Activated CD4-positive, CD25-positive, alpha-beta regulatory T cell treated with anti-CD3 and anti-CD28 coated beads, Interleukin-2, amount 50 U/mL, for 72 hours (primary cell): ENCODE measurements around the gene PAK6.

Source experiments
- DNase-seq: peaks from one replicate; pipeline ENCODE4 v3.0.0; 2021

The PAK6 gene

DNA sequence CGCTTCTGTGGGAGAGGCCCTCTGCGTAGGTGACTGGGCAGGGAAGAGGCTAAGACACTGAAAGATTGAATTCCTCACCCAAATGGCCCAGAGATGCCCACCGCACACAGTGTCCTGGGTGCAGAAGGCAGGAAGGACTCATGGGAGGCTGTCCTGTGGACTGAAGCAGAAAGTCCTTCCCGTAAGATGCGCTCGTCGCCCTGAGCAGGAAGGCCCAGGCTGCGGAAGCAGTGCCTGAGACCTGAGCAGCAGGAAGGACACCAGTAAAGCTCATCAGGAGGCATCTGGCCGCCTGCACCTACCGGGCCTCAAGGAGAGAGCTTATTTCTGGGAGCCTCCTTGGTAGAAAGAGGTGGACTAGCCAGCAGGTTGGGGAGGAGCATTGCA lies 3.3 kb downstream of the PAK6 start:
- no peak for DNase-seq

DNA sequence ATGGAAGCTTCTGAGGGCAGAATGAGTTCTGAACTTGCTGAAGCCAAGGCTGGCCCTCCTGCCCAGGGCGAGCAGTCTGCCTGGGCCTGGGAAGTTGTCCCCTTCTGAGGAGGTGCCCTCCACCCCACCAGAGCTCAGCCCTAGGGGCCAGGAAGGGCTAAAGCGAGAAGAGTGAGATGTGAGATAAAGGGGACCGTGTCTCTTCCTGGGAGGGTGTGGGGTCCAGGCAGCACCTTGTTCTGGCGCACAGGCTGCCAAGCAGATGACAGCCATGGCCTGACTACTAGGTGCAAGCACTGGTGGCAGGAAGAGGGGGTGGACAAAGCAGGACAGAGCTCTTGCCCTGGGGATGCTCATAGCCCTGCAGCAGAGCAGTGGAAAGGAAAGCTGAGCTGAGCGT lies 3.7 kb downstream of the PAK6 start:
- DNase-seq: no peak

DNA sequence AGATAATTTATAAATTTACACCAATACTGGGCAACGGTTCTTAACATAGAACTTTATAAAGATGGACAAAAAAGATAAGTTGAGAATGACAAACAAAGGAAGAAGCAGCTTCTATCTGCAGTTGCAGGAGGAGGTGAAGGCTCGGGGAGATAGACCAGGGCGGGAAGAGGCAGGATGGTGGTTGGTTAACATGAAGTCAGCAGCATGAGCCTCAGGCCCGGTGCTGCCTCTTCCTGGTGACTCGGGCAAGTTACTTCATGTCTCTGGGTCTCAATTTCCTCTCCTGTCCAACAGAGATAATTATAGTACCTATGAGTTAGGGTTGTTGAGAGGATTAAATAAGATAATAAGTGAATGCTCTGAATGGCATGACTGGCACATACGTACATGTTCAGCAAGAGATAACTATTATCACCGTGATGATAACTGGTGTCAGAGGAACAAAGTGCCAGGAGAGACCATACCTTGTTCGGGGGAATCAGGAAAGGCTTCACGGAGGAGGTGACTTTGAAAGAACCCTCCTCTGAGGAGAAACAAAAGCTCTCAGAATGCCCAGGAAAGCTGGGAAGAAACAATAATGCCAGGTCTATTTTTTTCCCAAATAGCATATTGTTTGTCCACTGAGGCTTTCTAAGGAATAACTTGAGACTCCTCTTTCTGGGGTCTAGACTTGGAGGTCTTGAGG lies 4.4 kb downstream of the PAK6 start:
- DNase-seq: no peak

DNA sequence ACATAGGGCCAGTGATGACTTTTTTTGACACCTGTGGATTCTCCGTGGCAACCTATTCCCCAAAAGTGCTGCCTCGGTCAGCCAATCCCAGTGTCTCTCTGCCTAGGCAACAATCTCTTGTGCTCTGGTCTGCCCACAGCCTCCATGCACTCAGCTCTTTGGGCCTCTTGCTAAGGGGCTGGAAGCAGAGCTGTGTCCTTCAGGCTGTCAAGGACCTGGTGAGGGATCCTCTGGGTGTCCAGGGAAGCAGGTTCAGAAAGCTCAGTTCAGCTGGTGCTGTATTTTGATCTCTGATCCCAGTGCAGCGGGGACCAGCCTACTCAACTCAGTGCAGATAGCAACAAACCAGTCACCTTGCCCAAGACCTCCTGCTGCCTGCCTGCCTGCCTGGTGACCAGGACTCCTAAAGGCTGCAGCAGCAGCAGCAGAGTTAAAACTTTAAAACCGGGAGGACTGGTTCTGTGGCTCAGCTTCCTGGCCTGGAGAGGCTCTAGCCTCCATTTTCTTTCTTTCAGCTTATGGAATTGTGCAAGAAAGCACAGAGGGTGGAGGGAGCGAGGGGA lies 6.2 kb downstream of the PAK6 start:
- peak; percentile 18 for DNase-seq

DNA sequence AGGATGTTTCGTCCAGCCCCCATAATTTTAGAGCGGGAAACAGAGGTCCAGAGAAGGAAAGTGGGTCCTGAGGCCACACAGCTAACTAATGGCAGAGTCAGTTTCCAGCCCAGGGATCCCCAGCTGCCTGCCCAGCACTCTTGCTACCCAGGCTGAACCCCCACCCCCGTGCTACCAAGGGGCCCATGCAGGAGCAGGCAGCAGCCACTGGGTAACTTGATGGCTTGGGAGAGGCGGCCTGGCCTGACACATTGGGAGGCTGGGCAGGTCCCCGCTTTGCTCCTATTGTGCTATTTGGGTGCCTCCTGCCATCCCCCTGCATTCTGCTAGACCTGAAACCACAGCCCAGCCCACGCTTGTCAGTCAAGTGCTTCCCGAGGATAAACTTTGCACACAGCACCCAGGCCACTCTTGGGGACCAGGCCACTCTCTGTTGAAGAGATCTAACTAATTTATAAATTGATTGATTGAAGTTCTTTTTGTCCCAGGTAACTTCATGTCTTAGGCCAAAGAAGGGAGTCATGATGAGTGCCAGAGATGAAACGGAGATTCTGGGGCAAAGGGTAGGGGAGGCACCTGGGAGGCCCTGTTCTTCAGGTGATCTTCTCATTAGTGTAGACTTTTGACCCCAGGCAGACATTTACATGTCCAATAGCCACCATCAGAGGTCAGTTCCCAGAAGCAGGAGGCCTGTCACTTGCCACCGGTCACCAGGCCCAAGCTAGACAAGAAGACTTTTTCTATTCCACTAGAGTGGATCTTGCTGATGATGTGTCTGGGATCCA lies 7.0 kb downstream of the PAK6 start:
- DNase-seq: no peak

DNA sequence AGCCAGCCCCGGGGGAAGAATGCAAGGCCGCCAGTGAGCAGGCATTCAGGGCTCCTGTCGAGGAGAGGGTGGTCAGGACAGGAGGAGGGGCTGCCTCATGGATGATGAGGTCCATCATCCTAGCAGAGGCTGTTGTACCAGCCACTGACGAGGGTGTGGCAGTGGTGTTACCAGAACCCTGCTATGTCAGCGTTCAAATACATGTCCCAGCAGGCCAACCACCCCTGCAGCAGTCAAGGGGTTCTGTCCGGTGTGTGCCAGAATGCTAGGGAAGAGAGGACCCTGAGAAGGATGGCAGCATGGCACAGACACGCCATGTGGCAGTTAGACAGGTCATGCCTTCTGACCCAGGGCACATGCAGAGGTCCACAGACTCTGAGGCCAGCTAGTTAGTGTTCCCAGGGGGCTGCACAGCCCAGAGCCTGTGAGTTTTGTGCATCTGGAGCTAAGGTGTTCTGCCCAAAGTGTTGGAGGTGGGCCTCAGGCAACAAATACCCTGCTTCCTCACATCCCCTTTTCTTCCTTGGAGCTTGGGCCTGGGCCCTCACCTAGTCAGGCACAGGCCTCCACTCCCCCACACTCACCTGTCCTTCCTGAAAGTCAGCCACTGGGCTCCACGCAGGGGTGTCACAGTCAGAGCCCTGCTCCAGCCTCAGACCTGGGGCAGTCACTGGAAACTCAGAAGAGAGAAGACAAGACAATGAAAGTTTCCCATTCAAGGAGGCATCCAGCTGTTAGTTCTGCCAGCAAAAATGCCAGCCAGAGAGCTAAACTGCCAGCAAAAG lies 7.8 kb downstream of the PAK6 start:
- no peak for DNase-seq

DNA sequence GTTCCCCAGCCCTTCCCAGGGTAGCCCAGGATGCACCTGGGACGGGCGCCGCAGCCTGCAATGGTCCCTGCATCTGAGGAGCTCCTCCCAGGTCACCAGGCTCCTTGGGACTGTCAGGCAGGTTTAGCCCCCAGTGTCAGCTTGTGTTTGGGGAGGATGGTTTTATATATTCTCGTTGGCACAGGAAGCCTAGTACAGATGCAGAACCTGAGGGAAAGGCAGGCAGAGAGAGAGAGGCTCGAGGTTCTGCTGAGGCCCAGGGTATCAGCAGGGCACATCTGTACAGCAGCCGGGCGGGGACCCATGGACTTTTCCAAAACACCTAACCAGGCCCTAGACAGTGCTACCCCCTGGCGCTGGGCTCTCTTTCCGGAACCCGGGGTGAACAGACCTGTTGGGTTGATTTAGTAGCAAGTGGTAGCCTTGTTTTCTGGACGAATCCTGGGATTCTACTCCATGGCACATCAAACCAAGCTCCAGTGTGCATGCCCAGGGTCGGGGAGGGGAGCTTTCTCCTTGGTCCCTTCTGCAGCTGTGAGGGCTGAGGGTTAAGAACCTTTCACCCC lies 8.6 kb downstream of the PAK6 start:
- no peak for DNase-seq

DNA sequence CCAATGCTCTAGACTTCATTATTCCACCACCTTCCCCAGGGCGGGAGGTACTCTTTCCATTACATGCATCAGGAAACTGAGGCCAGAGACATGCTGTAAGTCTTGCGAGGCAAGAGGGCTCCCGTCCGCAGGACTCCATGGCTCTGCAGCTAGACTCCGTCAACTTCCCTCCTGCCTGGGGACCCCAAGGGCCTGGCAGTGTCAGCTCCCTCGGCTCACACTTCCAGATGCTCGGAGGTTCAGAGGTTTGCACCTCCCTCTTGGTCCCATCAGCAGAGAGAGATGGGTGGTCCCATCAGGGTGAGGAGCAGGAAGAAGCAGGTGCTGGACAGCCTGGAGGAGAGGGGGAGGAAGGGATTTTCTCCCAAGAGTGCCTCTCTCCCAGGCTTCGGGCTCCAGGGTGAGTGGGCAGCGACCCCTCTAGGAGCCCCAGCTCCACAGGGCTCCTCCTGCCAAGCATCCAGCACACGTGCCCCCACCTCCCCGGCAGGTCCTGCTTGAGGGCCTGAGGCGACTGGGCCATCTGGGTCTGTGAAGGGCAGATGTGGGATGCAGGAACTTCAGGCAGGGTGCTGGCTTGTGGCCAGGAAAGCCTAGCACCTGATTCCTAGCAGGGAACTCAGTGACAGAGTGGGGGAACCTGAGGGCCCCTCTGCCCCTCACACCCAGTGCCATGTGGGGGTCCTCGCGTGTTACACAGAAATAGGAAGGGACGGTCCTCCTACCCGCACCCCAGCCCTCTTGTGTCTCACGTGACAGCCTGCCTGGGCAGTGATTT lies 9.3 kb downstream of the PAK6 start:
- no peak for DNase-seq

DNA sequence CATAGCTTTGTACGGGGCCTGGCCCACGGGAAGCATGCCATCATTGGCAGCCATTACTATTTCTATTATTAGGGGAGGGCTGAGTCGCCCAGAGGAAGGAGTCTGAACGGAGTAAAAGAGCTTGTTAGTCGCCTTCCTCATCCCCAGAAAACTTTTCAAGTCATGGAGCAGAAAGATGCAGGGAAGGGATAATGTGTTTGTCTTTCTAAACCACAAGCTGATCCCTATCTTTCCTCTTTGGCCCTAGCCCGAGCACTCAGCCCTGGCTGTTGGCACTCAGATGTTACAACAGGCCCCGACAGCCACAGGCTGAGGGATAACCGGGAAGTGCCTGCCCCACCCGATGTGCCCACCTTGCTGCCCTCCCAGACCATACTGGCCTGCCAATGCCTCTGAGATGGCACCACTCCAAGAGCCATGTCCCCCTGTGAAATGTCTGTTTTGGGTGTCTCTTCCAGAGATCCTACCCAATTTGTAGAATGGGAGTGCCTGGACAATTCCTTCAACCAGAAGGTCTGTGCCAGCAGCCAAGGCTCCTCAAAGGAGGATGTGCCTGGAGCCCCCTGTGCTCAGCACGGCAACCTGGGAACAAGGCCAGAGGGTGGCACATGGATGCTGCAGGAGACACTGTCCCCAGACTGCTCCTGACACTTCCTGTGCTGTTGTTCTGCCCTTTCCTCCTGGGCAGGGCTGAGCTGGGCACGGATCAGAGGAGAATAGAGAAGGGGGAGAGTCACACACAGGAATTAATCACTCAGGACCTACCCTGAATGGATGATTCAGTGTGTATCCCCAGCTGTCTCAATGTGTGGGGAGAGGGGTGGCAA lies 10.8 kb downstream of the PAK6 start:
- no peak for DNase-seq

DNA sequence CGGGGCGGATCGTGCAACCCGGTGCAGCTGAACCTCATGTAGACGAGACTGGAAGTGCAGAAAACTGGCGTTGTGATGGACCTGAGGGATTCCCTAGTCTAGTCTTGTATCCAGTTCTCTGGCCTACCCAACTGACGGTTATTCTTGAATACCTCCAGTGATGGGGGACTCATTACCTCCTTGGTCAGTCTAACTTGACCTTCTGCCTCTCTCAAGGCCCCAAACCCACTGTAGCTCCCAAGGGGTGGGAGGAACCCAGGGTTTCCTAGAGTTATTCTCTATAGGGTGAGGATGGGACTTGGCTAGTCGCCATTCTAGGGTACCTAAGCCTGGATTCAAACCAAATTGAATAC lies 11.4 kb downstream of the PAK6 start:
- DNase-seq: no peak

DNA sequence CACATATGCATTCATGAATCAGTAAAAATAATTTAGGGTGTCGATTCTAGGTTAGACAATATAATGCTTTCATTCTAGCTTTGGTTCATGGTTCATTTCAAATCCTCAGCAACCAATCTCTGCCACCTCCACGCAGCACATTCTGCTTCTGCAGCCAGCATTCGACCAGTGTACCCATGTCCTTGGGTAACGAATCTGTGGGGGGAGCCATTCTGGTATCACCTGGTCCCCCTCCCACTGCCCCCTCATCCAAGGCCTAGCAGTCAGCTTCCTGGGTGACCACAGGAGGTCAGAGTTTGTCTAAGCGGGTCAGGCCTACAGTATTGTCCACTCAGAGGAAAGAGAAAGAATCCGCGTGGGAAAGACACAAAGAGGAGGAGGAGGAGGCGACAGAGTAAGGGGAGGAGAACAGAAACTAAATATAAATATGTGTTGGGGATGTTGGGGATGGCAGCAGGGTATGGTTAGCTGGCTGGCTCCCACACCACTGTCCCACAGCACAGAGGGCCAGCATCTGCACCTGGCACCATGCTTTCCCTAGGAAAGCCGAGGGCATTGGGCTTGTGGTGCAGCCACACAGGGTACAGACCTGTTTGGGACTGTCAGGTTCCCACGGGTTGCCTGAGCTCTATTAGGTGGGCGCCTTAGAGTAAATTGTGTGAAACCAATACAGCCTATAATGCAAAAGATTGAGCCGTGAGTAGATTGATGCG lies 12.1 kb downstream of the PAK6 start:
- DNase-seq: no peak

DNA sequence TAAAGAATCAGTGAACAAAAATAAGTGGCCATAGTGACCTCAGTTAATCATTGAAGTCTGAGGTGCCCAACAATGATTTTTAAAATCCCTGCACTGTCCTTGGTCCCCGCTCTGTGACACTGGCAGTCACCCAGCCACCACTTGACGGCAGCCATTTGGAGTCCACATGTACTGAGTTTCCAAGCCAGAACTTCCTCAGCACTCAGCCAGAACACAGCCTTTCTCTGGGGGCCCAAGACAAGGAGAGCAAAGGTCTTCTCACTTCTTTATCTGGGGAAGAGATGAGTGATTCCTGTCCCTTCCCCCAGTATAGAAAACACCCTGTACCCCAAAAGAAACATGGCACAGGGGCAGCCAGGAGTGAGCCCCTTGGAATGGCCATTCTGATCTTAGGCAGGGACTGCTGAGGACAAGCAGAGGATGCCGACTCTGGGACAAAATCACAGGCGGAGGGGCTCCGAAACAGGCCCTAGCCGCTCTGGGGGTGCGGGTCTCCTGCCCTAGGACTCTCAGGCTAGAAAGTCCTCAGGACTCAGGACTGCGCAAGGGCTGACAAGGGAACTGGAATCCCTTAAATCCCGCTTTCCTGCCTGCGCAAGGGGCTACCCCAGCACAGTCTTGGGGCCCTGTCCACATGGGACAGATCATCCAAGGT lies 12.8 kb downstream of the PAK6 start:
- no peak for DNase-seq

DNA sequence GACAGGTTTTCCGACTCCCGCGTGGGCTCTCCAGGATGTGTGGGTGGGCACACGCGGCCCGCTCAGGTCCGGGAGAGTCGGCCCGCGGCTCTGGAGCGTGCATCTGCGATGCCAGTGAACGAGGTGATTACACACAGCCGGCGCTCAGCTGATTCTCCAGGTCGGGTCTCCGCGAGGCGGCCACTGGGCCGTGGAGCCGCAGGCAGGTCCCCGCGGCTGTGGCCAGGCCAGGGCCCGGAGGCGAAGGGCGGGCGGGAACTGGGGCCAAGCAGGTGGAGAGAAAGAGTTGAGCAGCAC lies 13.2 kb downstream of the PAK6 start:
- no peak for DNase-seq

DNA sequence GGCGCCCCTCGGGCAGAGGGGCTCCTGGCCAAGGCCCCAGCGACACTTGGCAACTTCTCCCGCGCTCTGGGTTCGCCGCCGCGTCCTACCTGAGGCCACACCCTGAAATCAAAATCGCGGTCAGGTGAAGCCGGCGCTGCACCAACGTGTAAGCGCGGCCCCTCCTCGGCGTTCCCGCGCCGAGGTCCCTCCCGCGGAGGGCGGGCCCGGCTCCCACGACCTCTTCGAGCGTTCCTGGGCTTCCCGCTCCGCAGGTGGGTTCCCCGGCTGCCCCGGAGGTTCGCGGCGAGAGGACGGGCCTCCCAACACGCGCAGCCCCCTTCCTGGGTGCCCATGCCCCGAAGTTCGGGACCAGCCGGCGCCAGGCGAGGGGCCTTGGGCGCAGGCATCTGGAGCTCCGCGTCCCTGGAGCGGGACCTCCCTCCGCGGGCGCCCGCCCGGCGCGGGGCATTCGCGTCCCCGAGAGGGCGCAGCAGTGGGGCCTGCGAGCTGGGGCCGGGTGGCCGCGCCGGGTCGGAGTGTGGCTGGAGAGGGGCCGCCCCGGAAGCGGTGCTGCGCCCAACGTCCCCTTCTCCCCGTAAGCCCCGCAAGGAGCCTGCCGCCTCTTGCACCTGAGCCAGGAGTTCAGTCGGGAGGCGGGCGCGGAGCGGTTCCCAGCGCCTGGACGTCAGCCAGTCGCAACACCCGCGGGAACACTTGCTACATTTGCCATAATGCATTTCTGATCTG lies 13.7 kb downstream of the PAK6 start:
- DNase-seq: no peak

DNA sequence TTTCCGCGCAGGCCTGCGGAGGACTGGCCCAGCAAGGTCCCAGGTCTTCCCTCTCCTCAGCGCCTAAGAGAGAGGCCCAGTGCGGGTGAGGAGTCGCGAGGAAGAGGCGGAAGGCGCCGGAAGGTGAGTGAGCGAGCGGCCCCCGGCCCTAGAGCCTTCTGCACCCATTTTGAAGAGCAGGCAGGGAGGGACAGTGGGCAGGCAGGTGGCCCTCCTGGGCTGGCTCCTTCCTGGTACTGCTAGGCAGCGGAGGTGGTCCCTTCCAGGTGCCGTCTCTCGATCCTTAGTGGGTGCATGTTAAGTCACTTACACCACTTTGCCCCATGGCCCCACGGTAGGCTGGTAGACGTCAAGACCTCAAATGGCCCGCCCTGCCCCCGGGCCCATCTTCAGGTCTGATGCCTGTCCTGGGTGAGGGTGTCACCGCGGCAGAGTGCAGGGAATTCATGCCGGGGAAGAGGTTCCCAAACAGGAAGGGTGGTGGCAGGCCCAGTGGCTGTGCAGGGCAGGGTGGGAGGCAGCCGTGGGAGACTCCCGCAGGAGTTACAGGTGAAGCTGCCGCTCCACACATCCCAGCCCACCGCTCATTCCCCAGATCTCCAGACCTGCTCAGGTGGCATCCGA lies 14.4 kb downstream of the PAK6 start:
- no peak for DNase-seq

DNA sequence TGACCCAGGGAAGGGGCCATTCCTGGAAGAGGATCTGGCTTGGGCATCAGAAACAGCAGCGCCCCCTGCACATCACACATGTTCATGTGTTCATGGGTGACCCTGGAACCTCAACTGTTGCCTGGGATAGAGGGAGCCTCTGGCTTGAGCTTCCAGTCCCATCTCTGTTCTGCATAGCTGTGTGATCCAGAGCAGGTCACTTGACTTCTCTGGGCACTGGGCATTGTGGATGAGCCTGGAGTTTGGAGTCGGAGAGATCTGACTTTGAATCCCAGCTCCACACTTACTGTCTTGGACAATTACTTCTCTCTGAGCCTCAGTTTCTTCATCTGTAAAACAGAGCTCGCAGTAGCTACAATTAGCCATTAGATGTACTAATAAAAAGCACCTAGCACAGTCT lies 15.6 kb downstream of the PAK6 start:
- no peak for DNase-seq

DNA sequence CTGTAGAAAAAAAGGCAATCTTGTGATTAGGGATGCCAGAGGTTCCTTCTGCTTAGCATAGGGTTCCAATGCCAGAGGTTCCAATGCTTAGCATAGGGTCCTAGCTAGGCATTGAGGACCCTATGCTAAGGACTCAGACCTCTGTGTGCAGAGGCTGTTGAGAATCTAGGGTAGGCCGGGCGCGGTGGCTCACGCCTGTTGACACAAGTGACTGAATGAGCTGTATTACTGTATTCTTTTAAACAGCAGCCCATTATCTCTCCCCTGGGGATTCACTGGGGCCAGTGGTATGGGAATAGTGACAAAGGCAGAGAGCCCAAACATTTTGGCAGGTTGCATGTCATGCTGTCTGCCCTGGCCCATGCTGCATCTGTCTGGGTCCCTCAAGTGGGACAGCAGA lies 16.2 kb downstream of the PAK6 start:
- no peak for DNase-seq

DNA sequence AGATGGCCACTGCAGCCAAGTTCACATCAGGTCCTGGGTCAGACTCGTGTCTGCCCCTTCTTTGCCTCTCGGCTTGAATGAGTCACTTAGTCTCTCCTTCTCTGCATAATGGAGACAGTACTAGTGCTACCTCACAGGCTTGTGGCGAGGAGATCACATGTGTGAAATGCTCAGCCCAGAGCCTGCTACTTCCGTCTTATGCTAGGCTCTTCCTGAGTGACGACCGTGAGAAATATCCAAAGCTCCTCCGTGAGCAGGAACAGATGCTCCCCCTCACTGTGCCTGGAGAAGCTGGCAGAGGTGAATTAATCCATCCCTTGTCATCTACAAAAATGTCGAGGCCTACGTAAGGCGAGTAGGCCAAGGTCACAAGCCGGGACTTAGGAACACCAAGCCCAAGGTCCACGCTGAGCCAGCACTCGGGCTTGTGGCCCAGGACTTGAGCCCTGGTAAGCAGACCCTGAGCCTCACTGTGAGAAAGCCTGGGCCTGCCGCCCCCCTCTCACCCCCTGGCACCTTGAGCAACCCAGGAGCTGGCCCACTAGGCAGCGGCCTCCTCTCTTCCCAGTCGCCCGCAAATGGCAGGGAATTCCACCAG lies 17.9 kb downstream of the PAK6 start:
- DNase-seq: no peak
